ENCODE data around the gene THSD8.
A peak's percentile ranks its signal among the peaks of the same experiment; 100 is the strongest.

THSD8 gene

DNA sequence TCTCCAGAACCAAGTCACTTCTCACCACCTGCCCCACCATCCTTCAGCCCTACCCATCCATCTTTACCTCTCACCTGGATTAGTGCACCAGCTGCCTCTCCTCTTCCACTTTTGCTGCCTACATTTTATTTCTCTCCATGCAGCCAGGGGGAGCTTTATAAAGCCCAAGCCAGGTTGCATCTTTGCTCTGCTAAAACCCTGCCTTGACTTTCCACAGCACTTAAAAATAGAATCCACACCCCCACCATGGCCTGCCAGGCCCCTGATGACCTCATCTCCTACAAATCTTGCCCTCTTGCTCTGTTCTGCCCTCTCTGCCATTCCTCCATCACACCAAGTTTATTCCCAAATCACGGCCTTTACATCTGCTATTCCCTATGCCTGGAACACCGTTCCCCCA lies 28.3 kb upstream of the THSD8 start:
- in situ Hi-C loops (cut with HindIII; ENCODE audit: low sequenced_read_pairs) = no loop called here
- TF ChIP-seq, protein P1, sequence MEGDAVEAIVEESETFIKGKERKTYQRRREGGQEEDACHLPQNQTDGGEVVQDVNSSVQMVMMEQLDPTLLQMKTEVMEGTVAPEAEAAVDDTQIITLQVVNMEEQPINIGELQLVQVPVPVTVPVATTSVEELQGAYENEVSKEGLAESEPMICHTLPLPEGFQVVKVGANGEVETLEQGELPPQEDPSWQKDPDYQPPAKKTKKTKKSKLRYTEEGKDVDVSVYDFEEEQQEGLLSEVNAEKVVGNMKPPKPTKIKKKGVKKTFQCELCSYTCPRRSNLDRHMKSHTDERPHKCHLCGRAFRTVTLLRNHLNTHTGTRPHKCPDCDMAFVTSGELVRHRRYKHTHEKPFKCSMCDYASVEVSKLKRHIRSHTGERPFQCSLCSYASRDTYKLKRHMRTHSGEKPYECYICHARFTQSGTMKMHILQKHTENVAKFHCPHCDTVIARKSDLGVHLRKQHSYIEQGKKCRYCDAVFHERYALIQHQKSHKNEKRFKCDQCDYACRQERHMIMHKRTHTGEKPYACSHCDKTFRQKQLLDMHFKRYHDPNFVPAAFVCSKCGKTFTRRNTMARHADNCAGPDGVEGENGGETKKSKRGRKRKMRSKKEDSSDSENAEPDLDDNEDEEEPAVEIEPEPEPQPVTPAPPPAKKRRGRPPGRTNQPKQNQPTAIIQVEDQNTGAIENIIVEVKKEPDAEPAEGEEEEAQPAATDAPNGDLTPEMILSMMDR (IDR thresholded peaks at IDR 0.05; ENCODE audit: low read depth, low read length) = peak; percentile 50
- no peak overlapping the region for H3K4me3 ChIP-seq (ENCODE audit: low read depth, low read length)
- no peak for DNase-seq (ENCODE audit: low read depth, low spot score)

DNA sequence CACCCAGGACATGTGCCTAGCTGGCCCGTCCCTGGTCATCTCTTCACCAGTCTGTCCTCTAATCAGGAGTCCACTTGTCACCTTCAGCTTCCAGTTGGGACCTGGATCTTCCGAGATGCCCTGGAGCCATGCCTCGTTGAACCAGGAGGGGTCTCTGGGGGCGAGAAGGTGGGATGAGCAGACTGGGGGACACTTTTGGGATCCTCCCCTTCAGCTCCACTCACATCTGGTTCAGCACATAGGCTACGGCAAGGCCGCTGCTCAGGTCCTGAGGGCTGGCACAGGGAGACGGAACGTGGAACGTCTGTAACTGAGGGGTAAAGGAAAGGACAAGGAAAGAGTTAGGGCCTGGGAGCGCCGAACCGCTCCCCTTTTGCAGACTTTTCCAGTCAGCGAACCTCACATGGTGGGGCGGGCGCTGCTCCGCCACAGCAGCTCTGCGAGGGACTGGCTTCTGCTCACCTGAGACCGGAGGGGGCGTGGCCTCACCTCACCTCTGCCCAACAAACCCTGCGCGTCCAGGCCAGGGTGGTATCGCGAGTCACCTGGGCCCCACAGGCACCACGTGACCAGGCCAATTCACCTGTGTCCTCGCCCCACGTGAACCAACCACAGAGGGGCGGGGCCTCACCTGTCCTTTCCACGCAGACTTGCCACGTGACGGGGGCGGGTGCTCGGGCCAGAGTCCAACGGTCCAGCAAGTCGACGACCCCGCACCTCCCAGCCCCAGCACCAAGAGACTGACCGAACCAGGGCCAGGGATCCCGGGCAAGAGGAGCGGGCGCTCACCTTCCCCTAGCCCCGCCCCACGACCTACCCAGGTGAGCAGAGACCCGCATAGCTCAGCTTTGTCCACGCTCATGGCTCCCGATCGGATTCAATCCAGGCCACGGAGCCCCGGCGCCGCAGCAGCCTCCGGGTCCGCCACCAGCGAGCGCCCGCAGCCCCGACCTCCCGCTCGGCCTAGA lies 27.0 kb upstream of the THSD8 start, which contains the start of gene HOOK2:
Gene HOOK2 (minus strand): TSS at position 965 of the 968 bp plus-strand sequence. CDS start 103 bp downstream, at position 862.
- in situ Hi-C loops (cut with HindIII; ENCODE audit: low sequenced_read_pairs) = no loop called here
- TF ChIP-seq, protein P1 (IDR thresholded peaks at IDR 0.05; ENCODE audit: low read depth, low read length) = no peak
- no peak for DNase-seq (ENCODE audit: low read depth, low spot score)
- peak within 1 kb of the TSS; percentile 67 for H3K4me3 ChIP-seq (ENCODE audit: low read depth, low read length)

DNA sequence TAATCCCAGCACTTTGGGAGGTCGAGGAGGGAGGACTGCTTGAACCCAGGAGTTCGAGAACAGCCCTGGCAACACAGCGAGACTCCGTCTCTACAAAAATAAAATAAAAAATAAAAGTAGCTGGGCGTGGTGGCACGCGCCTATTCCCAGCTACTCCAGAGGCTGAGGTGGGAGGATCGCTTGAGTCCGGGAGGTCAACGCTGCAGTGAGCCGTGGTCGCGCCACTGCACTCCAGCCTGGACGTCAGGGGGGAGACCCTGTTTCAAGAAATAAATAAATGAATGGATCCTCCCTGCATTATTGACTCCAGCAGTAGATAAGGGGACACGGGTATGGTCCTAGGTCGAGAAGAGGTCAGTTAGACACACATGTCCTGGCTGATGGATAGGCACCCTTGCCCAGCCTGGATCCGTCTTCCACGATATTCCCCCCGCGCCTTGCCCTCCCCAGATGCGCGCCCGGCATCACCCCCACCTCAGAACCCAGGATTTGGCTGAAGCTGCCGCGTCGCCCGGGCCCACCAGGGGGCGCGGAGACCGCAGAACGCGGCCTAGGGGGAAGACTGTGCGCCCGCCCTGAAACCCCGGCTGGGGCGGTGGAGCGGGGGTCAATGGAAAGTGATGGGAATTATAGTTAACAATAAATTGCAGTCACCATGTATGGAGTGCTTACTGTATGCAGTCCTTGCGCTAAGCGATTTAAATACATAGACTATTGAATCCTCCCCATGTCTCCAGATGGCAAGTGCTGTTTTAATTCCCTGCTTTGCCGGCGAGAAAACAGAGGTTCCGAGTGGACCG lies 24.5 kb upstream of the THSD8 start:
- TF ChIP-seq, protein P1 (IDR thresholded peaks at IDR 0.05; ENCODE audit: low read depth, low read length) = peak; percentile 96
- in situ Hi-C loops (cut with HindIII; ENCODE audit: low sequenced_read_pairs) = no loop called here
- DNase-seq (ENCODE audit: low read depth, low spot score) = peak; percentile 85
- H3K4me3 ChIP-seq (ENCODE audit: low read depth, low read length) = peak overlapping the region; percentile 61

DNA sequence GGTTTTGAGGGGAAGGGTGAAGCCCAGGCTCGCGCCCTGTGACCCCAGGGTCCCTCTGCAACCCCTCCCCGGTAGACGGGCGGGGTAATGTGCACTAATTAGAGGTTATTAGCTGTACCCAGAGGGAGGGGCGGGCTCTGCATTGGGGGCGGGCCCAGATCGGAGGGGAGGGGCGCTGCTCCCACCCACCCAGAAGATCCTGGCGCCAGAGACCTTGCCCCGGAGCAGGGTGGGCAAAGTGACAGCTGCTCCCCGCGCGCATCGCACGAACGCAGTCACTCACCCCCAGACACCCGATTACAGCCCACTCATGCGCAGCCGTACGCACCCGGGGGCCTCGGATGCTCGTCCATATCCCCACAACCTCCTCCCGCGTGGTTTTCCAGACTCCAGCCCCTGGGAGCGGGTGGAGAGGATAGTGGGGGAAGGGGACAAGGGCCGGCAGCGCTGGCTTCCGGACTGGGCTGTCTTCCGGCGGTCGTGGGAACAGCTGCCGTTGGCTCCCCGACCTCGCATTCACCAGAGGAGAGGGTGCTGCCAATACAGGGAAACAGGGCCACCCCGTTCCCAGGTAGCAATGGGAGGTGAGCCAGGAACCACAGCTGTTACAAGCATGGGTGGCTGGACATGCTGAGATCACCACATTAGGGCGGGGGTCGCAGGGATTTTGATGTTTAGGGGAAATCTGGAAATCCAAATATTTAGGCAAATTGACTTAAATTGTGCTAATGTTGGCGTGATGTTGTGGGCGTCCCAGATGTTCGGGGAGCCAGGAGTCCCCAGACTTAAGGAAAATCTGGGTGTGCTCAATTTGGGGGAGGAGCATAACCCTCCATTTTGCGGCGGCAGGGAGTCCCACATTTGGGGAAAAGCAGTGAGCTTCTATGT lies 23.6 kb upstream of the THSD8 start:
- H3K4me3 ChIP-seq (ENCODE audit: low read depth, low read length) = peak overlapping the region; percentile 61
- in situ Hi-C loops (cut with HindIII; ENCODE audit: low sequenced_read_pairs) = no loop called here
- TF ChIP-seq, protein P1 (IDR thresholded peaks at IDR 0.05; ENCODE audit: low read depth, low read length) = no peak
- peak; percentile 86 for DNase-seq (ENCODE audit: low read depth, low spot score)

DNA sequence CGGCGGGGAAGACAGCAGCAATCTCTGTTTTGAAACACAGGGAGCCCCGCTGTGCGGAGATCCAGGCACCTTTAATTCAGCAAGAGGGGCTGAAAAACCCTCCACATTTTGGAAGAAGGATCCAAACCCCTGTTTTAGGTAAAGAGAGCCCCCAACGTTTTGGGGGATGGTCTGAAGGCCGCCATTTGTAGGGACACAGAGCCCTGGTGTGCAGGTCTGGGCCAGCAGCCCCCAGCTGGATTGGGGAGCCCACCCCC lies 23.0 kb upstream of the THSD8 start:
- H3K4me3 ChIP-seq (ENCODE audit: low read depth, low read length) = peak overlapping the region; percentile 61
- TF ChIP-seq, protein P1 (IDR thresholded peaks at IDR 0.05; ENCODE audit: low read depth, low read length) = no peak
- in situ Hi-C loops (cut with HindIII; ENCODE audit: low sequenced_read_pairs) = no loop called here
- no peak for DNase-seq (ENCODE audit: low read depth, low spot score)
